ENCODE measurements around the gene MGARP.

The MGARP gene

GRCh38 chr4:139242511-139243051 is 37.4 kb downstream of the MGARP start:
- DNase-seq = no peak

- DNase-seq = no peak
Measured at GRCh38 chr4:139241784-139242151, 38.3 kb downstream of the MGARP start.

- DNase-seq = no peak
Measured at GRCh38 chr4:139241086-139241783, 38.8 kb downstream of the MGARP start.

- DNase-seq = no peak
Measured at GRCh38 chr4:139239127-139239772, 40.8 kb downstream of the MGARP start.

- no peak for DNase-seq
Measured at GRCh38 chr4:139234253-139234652, 45.8 kb downstream of the MGARP start.

- peak; percentile 15 for DNase-seq
Measured at GRCh38 chr4:139229534-139230039, 50.4 kb downstream of the MGARP start.

GRCh38 chr4:139227729-139228404 is 52.2 kb downstream of the MGARP start:
- no peak for DNase-seq

- DNase-seq = peak; percentile 88
Measured at GRCh38 chr4:139223682-139224317, 56.2 kb downstream of the MGARP start.

GRCh38 chr4:139222215-139222614 is 57.8 kb downstream of the MGARP start:
- DNase-seq = no peak

- peak; percentile 11 for DNase-seq
Measured at GRCh38 chr4:139221687-139222086, 58.3 kb downstream of the MGARP start.

GRCh38 chr4:139219450-139220055 is 60.5 kb downstream of the MGARP start:
- no peak for DNase-seq
